GM12873 (cell line): Measurements from ENCODE around the gene SETDB1.

ENCODE experiments used
- CTCF ChIP-seq: IDR thresholded peaks from 2 replicates; pipeline ENCODE4 v1.5.1; 2012; ENCODE audit warnings: low read depth, mild to moderate bottlenecking, moderate library complexity, low read length, control low read depth; ENCODE audit not compliant: insufficient read depth; ENCODE audit errors: missing control alignments

SETDB1 gene

GRCh38 chr1:150995460-150995859 is 69.3 kb downstream of the SETDB1 start:
- TF ChIP-seq CTCF = no peak

GRCh38 chr1:150995896-150996295 is 69.7 kb downstream of the SETDB1 start:
- TF ChIP-seq CTCF = peak; percentile 76

GRCh38 chr1:150997126-150997872 is 71.1 kb downstream of the SETDB1 start:
- no peak for TF ChIP-seq CTCF

- no peak for TF ChIP-seq CTCF
Measured at GRCh38 chr1:150997949-150998348, 71.8 kb downstream of the SETDB1 start.

GRCh38 chr1:150999051-150999674 is 73.0 kb downstream of the SETDB1 start:
- TF ChIP-seq CTCF = no peak

- TF ChIP-seq CTCF = no peak
Measured at GRCh38 chr1:150999926-151000325, 73.8 kb downstream of the SETDB1 start.

GRCh38 chr1:151000408-151000807 is 74.2 kb downstream of the SETDB1 start:
- no peak for TF ChIP-seq CTCF
